Measurements from ENCODE around the gene C6orf120.
"Not testable (repeated sequence)": the region's sequence is repeated elsewhere in the genome, so short reads cannot be mapped to it uniquely, and the experiment has no call there.

Gene C6orf120

DNA sequence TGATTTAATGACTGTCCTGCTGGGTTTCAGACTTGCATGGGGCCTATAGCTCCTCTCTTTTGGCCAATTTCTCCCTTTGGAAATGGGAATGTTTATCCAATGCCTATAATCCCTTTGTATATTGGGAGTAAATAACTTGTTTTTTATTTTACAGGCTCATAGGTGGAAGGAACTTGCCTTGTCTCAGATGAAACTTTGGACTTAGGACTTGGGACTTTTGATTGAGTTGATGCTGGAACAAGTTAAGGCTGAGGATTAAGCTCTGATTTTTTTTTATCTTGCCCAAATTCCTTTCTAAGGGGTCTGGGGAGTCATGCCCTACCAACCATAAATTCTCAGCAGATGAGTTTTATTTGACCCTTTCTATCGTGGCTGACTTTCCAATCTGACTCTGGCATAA, 23.6 kb upstream of the C6orf120 start:
- Histone ChIP-seq H3K4me3 (ENCODE audit: insufficient read depth, low read depth, low read length) (no peak overlapping the region), H3K4me1 (ENCODE audit: control insufficient read depth, insufficient read depth, low read length) (no peaks in the 10 kb centered on the region), H3K27me3 (ENCODE audit: control insufficient read depth, insufficient read depth, low read length, poor library complexity, severe bottlenecking) (no peaks in the 10 kb centered on the region), H3K27ac (ENCODE audit: insufficient read depth, low read depth, low read length, poor library complexity, severe bottlenecking) (no peak overlapping the region), H3K9me3 (ENCODE audit: control insufficient read depth, low read length) (no peaks in the 10 kb centered on the region), H3K36me3 (ENCODE audit: control insufficient read depth, insufficient read depth, low read length) (peaks cover 21% of the 10 kb centered on the region)
- WGBS, 2 experiments = 90 to 92% methylated on average over 1 of the region's 1 CpG

DNA sequence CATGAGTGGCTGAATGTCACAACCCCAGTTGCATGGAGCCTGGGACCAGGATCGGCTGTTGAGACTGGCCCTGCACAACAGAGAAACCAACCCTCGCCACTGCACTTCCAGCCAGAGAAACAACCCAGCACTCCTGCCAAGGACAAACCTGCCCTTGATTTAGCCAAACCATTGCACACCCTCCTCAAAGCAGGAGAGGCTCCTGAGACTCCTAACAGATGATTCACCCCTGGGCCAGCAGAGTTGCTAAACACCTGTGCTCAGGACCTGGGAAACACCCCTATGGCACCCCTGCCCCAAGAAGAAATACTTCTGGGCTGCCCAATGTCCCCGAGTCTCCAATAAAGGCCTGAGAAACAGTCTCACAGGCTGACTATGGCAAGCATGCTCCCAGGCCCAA, 17.9 kb upstream of the C6orf120 start:
- H3K9me3 ChIP-seq (ENCODE audit: control insufficient read depth, low read length) = no peaks in the 10 kb centered on the region
- H3K4me3 ChIP-seq (ENCODE audit: insufficient read depth, low read depth, low read length) = no peak overlapping the region
- H3K4me1 ChIP-seq (ENCODE audit: control insufficient read depth, insufficient read depth, low read length) = no peaks in the 10 kb centered on the region
- peaks cover 37% of the 10 kb centered on the region for H3K36me3 ChIP-seq (ENCODE audit: control insufficient read depth, insufficient read depth, low read length)
- no peak overlapping the region for H3K27ac ChIP-seq (ENCODE audit: insufficient read depth, low read depth, low read length, poor library complexity, severe bottlenecking)
- WGBS, 2 experiments = 96% methylated on average over 3 of the region's 3 CpGs
- no peaks in the 10 kb centered on the region for H3K27me3 ChIP-seq (ENCODE audit: control insufficient read depth, insufficient read depth, low read length, poor library complexity, severe bottlenecking)

DNA sequence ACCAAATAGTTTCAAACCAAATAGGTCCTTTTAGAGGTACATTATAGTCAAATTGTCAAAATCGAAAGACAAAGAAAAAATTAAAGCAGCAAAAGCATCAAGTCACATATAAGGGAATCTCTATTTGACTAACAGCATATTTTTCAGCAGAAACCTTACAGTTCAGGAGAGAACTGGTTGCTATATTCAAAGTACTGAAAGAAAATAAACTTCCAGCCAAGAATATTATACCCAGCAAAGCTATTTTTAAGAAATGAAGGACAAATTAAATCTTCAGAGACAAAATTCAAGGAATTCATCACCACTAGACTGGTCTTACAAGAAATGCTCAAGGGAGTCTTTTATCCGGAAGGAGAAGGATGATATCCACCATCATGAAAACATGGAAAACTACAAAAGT, 16.1 kb upstream of the C6orf120 start:
- no peaks in the 10 kb centered on the region for H3K27me3 ChIP-seq (ENCODE audit: control insufficient read depth, insufficient read depth, low read length, poor library complexity, severe bottlenecking)
- no peak overlapping the region for H3K27ac ChIP-seq (ENCODE audit: insufficient read depth, low read depth, low read length, poor library complexity, severe bottlenecking)
- no peaks in the 10 kb centered on the region for H3K4me1 ChIP-seq (ENCODE audit: control insufficient read depth, insufficient read depth, low read length)
- no peaks in the 10 kb centered on the region for H3K9me3 ChIP-seq (ENCODE audit: control insufficient read depth, low read length)
- H3K4me3 ChIP-seq (ENCODE audit: insufficient read depth, low read depth, low read length) = no peak overlapping the region
- 97 to 100% methylated on average over 2 of the region's 2 CpGs for WGBS, 2 experiments
- H3K36me3 ChIP-seq (ENCODE audit: control insufficient read depth, insufficient read depth, low read length) = peaks cover 36% of the 10 kb centered on the region

DNA sequence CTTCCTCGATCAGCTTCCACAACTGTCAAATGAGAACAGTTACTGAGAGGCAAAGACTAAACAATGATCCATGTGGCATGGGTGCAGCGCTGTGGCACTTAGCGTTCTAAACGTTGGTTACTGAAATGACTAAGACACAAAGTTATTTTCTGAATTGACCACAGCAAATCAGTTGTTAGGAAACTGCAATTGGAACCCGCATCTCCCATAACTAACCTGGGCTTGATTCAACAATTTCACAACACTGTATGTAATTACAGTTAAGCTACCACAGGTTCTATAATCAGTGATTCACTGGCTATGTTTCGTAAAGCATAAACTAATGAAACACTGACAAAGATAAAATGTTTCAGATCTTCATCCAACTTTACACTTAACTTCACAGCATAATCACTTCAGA, 12.6 kb upstream of the C6orf120 start:
- no peaks in the 10 kb centered on the region for H3K9me3 ChIP-seq (ENCODE audit: control insufficient read depth, low read length)
- no peaks in the 10 kb centered on the region for H3K27me3 ChIP-seq (ENCODE audit: control insufficient read depth, insufficient read depth, low read length, poor library complexity, severe bottlenecking)
- peaks cover 24% of the 10 kb centered on the region for H3K36me3 ChIP-seq (ENCODE audit: control insufficient read depth, insufficient read depth, low read length)
- no peak overlapping the region for H3K27ac ChIP-seq (ENCODE audit: insufficient read depth, low read depth, low read length, poor library complexity, severe bottlenecking)
- H3K4me3 ChIP-seq (ENCODE audit: insufficient read depth, low read depth, low read length) = no peak overlapping the region
- no peaks in the 10 kb centered on the region for H3K4me1 ChIP-seq (ENCODE audit: control insufficient read depth, insufficient read depth, low read length)
- WGBS, 2 experiments = 96% methylated on average over 6 of the region's 6 CpGs

DNA sequence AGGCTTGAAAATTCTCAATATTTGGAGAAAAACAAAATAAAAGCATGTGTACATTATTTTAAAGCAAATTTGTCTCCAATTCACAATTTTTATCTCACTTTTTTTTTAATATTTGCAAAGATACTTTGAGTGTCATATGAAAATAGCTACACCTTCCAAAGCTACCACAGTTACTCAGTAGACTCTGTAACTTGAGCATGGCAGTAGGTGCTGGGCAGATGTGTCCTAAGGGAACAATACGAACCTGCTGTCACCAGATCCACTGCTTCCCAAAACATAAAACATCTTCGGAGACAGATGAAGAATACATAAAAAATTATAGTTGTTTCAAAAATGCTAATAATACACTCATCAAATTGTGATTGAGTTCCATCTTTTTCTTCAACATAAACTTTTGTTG, 10.7 kb upstream of the C6orf120 start:
- peaks cover 20% of the 10 kb centered on the region for H3K36me3 ChIP-seq (ENCODE audit: control insufficient read depth, insufficient read depth, low read length)

DNA sequence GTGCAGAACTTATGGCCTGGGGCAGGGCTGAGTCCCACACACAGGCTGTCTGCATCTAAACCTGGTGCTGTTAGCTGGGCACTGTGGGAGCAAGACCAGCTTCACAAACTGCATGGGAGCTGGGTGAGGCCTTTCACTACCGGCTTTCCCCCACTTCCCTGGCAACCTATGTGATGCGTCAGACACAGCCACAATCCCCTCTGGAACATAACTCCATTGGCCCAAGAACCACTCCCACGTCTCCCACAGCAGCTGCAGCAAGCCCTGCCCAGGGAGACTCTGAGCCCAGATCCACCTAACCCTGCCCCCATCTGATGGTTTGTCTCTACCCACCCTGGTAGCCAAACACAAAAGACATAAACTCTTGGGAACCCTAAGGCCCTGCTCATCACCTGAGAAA, 9.4 kb upstream of the C6orf120 start:
- H3K36me3 ChIP-seq (ENCODE audit: control insufficient read depth, insufficient read depth, low read length) = peaks cover 14% of the 10 kb centered on the region
- no peaks in the 10 kb centered on the region for H3K9me3 ChIP-seq (ENCODE audit: control insufficient read depth, low read length)
- H3K27me3 ChIP-seq (ENCODE audit: control insufficient read depth, insufficient read depth, low read length, poor library complexity, severe bottlenecking) = no peaks in the 10 kb centered on the region
- no peak overlapping the region for H3K4me3 ChIP-seq (ENCODE audit: insufficient read depth, low read depth, low read length)
- H3K27ac ChIP-seq (ENCODE audit: insufficient read depth, low read depth, low read length, poor library complexity, severe bottlenecking) = no peak overlapping the region
- H3K4me1 ChIP-seq (ENCODE audit: control insufficient read depth, insufficient read depth, low read length) = no peaks in the 10 kb centered on the region
- 88 to 90% methylated on average over 3 of the region's 3 CpGs for WGBS, 2 experiments

More for the DNA sequence above, 10.7 kb upstream of the C6orf120 start:
- H3K27ac ChIP-seq (ENCODE audit: insufficient read depth, low read depth, low read length, poor library complexity, severe bottlenecking) = no peak overlapping the region
- H3K9me3 ChIP-seq (ENCODE audit: control insufficient read depth, low read length) = no peaks in the 10 kb centered on the region
- 80 to 100% methylated on average over 1 of the region's 2 CpGs for WGBS, 2 experiments
- no peak overlapping the region for H3K4me3 ChIP-seq (ENCODE audit: insufficient read depth, low read depth, low read length)
- H3K4me1 ChIP-seq (ENCODE audit: control insufficient read depth, insufficient read depth, low read length) = no peaks in the 10 kb centered on the region
- H3K27me3 ChIP-seq (ENCODE audit: control insufficient read depth, insufficient read depth, low read length, poor library complexity, severe bottlenecking) = no peaks in the 10 kb centered on the region

DNA sequence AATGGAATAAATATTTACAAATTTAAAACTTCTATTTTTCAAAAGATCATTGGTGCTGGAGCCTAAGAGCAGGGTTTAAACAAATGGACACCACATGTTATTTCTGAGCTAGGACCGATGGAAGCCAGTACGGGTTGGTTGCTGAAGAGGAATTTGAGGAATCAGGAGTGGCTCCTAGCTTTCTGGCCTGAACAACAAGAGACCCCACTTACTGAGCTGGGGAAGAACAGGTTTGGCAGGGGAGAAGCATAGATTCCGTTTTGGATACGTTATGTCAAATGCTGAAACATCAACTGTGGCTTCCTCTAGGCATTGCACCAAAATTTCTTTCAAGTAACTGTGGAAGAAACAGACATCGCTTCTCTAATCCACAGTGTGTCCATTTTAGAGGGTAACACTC, 6.8 kb upstream of the C6orf120 start:
- Histone ChIP-seq H3K36me3 (ENCODE audit: control insufficient read depth, insufficient read depth, low read length) (peaks cover 11% of the 10 kb centered on the region), H3K4me3 (ENCODE audit: insufficient read depth, low read depth, low read length) (no peak overlapping the region), H3K27me3 (ENCODE audit: control insufficient read depth, insufficient read depth, low read length, poor library complexity, severe bottlenecking) (no peaks in the 10 kb centered on the region), H3K27ac (ENCODE audit: insufficient read depth, low read depth, low read length, poor library complexity, severe bottlenecking) (no peak overlapping the region), H3K4me1 (ENCODE audit: control insufficient read depth, insufficient read depth, low read length) (no peaks in the 10 kb centered on the region), H3K9me3 (ENCODE audit: control insufficient read depth, low read length) (no peaks in the 10 kb centered on the region)
- WGBS, 2 experiments = 94 to 95% methylated on average over 5 of the region's 5 CpGs

DNA sequence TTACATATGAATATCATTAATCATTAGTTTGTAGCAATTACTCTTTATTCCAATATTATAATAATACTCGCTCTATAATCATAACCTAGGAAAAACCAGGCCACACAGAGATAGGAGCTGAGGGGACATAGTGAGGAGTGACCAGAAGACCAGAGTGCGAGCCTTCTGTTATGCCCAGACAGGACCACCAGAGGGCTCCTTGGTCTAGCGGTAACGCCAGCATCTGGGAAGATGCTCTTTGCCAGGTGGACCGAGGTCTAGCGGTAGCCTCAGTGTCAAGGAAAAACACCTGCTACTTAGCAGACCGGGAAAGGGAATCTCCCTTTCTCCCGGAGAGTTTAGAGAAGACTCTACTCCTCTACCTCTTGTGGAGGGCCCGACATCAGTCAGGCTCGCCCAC, 4.8 kb upstream of the C6orf120 start:
- WGBS, 2 experiments = 82 to 83% methylated on average over 10 of the region's 10 CpGs
- not testable (repeated sequence) for H3K4me3 ChIP-seq (ENCODE audit: insufficient read depth, low read depth, low read length); H3K27ac ChIP-seq (ENCODE audit: insufficient read depth, low read depth, low read length, poor library complexity, severe bottlenecking); H3K27me3 ChIP-seq (ENCODE audit: control insufficient read depth, insufficient read depth, low read length, poor library complexity, severe bottlenecking); H3K4me1 ChIP-seq (ENCODE audit: control insufficient read depth, insufficient read depth, low read length); H3K9me3 ChIP-seq (ENCODE audit: control insufficient read depth, low read length)
- H3K36me3 ChIP-seq (ENCODE audit: control insufficient read depth, insufficient read depth, low read length) = peaks cover 11% of the 10 kb centered on the region

DNA sequence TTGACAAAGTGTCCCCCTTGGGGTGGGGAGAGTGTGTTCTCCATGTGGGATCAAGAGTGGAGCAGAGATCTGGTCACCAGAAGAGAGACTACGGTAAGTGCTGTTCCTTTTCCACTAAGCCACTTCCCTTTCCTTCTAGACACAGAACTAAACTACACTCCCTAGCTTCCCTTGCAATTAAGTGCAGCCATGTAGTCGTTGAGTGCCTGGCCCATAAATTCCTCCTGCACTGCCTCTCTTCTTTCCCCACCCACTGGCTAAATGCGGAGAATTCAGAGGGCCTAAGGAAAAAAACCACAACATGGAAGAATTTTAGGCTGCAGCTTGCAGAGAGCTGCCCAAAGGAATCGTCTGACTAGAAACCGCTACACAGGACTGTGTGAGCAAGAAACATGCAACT, 1.6 kb upstream of the C6orf120 start:
- peaks cover 10% of the 10 kb centered on the region for H3K4me1 ChIP-seq (ENCODE audit: control insufficient read depth, insufficient read depth, low read length)
- no peak overlapping the region for H3K4me3 ChIP-seq (ENCODE audit: insufficient read depth, low read depth, low read length)
- peaks cover 9% of the 10 kb centered on the region for H3K36me3 ChIP-seq (ENCODE audit: control insufficient read depth, insufficient read depth, low read length)
- WGBS, 2 experiments = 74 to 75% methylated on average over 5 of the region's 5 CpGs
- no peak overlapping the region for H3K27ac ChIP-seq (ENCODE audit: insufficient read depth, low read depth, low read length, poor library complexity, severe bottlenecking)
- no peaks in the 10 kb centered on the region for H3K9me3 ChIP-seq (ENCODE audit: control insufficient read depth, low read length)
- no peaks in the 10 kb centered on the region for H3K27me3 ChIP-seq (ENCODE audit: control insufficient read depth, insufficient read depth, low read length, poor library complexity, severe bottlenecking)

DNA sequence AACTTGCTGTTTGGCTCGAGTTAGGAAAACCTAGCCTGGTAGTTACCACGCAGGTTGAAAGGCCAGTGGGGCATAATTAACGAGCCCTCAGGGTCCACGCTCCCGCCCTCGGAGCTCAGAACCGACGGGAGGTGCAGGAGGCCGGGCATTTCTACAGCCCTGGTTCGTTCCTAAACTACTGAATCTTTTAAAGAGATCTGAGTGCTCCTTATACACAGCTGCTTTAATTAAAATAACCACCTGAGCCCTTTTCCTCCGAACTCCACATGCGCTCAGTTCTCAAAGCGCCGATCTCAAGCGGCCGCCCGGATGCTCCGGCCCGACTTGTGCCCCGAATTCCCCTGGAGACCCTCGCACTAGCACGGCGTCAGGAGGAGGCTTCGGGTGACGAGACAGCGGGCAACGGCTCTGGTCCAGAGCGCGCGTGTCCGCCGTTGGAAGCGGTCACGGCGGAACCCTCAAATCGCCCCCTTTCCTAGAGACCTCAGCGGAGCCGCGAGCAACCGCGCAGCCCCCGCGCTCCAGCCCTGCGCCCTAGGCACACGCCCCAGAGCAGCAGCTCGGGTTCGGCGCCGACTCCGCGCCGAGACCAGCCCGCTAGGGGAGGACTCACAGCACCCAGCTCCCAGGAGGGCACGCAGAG, 494 bp upstream of the C6orf120 start:
- peaks cover 10% of the 10 kb centered on the region for H3K4me1 ChIP-seq (ENCODE audit: control insufficient read depth, insufficient read depth, low read length)
- H3K27me3 ChIP-seq (ENCODE audit: control insufficient read depth, insufficient read depth, low read length, poor library complexity, severe bottlenecking) = no peaks in the 10 kb centered on the region
- 0% methylated on average over 54 of the region's 54 CpGs for WGBS, 2 experiments
- peaks cover 7% of the 10 kb centered on the region for H3K36me3 ChIP-seq (ENCODE audit: control insufficient read depth, insufficient read depth, low read length)
- no peaks in the 10 kb centered on the region for H3K9me3 ChIP-seq (ENCODE audit: control insufficient read depth, low read length)
- H3K27ac ChIP-seq (ENCODE audit: insufficient read depth, low read depth, low read length, poor library complexity, severe bottlenecking) = no peak overlapping the region
- peak overlapping the region; percentile 88 for H3K4me3 ChIP-seq (ENCODE audit: insufficient read depth, low read depth, low read length)

DNA sequence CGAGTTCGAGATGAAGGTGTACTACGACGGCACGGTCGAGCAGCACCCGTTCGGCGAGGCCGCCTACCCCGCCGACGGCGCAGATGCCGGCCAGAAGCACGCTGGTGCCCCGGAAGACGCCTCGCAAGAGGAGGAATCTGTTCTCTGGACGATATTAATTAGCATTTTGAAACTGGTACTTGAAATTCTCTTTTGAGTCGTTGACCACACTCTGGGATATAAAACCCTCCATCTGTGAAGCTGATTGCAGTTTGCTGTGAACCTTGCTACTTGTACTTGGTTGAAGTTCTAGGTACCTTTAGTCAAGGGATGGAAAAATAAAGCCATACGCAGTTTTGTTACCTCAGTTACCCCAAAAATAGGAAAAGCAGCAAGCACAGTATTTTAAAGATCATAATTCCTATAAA, 917 bp downstream of the C6orf120 start:
- H3K27ac ChIP-seq (ENCODE audit: insufficient read depth, low read depth, low read length, poor library complexity, severe bottlenecking) = peak overlapping the region; percentile 78
- H3K4me3 ChIP-seq (ENCODE audit: insufficient read depth, low read depth, low read length) = peak overlapping the region; percentile 88
- no peaks in the 10 kb centered on the region for H3K27me3 ChIP-seq (ENCODE audit: control insufficient read depth, insufficient read depth, low read length, poor library complexity, severe bottlenecking)
- H3K36me3 ChIP-seq (ENCODE audit: control insufficient read depth, insufficient read depth, low read length) = peaks cover 7% of the 10 kb centered on the region
- WGBS, 2 experiments = 3 to 5% methylated on average over 22 of the region's 22 CpGs
- H3K4me1 ChIP-seq (ENCODE audit: control insufficient read depth, insufficient read depth, low read length) = peaks cover 10% of the 10 kb centered on the region
- no peaks in the 10 kb centered on the region for H3K9me3 ChIP-seq (ENCODE audit: control insufficient read depth, low read length)

Data from ectodermal cell (in vitro differentiated cells).